GM18508 (cell line): ENCODE measurements around the gene CTIF.

ENCODE experiments used
- ATAC-seq: cut with Tn5 transposase; IDR thresholded peaks from one replicate; pipeline ENCODE4 v1.9.1; 2021; ENCODE audit warnings: moderate number of reproducible peaks; ENCODE audit not compliant: insufficient read depth, unreplicated experiment

CTIF gene

GRCh38 chr18:48848641-48849143, 309.9 kb downstream of the CTIF start:
- no peak for ATAC-seq

- ATAC-seq, result no peak
Measured at GRCh38 chr18:48850822-48851598, 312.2 kb downstream of the CTIF start.

GRCh38 chr18:48851599-48851960, 312.7 kb downstream of the CTIF start:
- no peak for ATAC-seq

- no peak for ATAC-seq
Measured at GRCh38 chr18:48852292-48852691, 313.5 kb downstream of the CTIF start.

- no peak for ATAC-seq
Measured at GRCh38 chr18:48852794-48853193, 314.0 kb downstream of the CTIF start.

GRCh38 chr18:48853588-48853987, 314.8 kb downstream of the CTIF start:
- no peak for ATAC-seq

- no peak for ATAC-seq
Measured at GRCh38 chr18:48854780-48855179, 315.9 kb downstream of the CTIF start.

- ATAC-seq, result no peak
Measured at GRCh38 chr18:48855422-48856377, 316.9 kb downstream of the CTIF start.

GRCh38 chr18:48857023-48857694, 318.3 kb downstream of the CTIF start:
- ATAC-seq, result no peak

- no peak for ATAC-seq
Measured at GRCh38 chr18:48858676-48859075, 319.8 kb downstream of the CTIF start.

- no peak for ATAC-seq
Measured at GRCh38 chr18:48859311-48860268, 320.8 kb downstream of the CTIF start.

GRCh38 chr18:48860269-48861180, 321.7 kb downstream of the CTIF start:
- ATAC-seq, result no peak

- no peak for ATAC-seq
Measured at GRCh38 chr18:48861181-48861708, 322.4 kb downstream of the CTIF start.

- no peak for ATAC-seq
Measured at GRCh38 chr18:48862132-48862531, 323.3 kb downstream of the CTIF start.

- no peak for ATAC-seq
Measured at GRCh38 chr18:48862678-48863270, 323.9 kb downstream of the CTIF start.

- ATAC-seq, result no peak
Measured at GRCh38 chr18:48863432-48864065, 324.7 kb downstream of the CTIF start.

GRCh38 chr18:48864876-48865275, 326.0 kb downstream of the CTIF start:
- no peak for ATAC-seq
